ENCODE results near the gene PARVA.

DNA sequence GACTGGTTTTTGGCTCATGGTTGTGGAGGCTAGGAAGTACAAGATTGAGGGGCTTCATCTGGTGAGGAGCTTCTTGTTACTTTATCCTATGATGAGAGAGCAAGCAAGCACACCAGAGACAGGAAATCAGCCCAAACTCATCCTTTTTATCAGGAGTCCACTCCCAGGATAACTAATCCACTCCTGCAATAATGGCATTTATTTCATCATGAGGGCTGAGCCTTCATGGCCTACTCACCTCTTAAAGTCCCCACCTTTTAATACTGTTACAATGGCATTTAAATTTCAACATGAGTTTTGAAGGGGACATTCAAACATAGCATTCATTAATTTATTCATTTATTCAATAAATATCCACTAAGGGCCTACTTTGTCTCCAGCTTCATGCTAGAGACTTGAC is 60.9 kb downstream of the PARVA start:
- TF ChIP-seq, protein P1, sequence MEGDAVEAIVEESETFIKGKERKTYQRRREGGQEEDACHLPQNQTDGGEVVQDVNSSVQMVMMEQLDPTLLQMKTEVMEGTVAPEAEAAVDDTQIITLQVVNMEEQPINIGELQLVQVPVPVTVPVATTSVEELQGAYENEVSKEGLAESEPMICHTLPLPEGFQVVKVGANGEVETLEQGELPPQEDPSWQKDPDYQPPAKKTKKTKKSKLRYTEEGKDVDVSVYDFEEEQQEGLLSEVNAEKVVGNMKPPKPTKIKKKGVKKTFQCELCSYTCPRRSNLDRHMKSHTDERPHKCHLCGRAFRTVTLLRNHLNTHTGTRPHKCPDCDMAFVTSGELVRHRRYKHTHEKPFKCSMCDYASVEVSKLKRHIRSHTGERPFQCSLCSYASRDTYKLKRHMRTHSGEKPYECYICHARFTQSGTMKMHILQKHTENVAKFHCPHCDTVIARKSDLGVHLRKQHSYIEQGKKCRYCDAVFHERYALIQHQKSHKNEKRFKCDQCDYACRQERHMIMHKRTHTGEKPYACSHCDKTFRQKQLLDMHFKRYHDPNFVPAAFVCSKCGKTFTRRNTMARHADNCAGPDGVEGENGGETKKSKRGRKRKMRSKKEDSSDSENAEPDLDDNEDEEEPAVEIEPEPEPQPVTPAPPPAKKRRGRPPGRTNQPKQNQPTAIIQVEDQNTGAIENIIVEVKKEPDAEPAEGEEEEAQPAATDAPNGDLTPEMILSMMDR (conservative IDR thresholded peaks at IDR 0.05 in 1 of 2, IDR thresholded peaks at IDR 0.05 in 1 of 2; ENCODE audit: low read depth in 1 of 2, low read length in 2 of 2), result no peak
- TF ChIP-seq EZH2 (IDR thresholded peaks at IDR 0.05; ENCODE audit: low read length, missing control alignments), result no peak
